Measurements from ENCODE around the gene BLID.

Gene BLID

GRCh38 chr11:122103726-122104125 is 12.3 kb downstream of the BLID start:
- DNase-seq, result no peak

GRCh38 chr11:122103321-122103720 is 12.7 kb downstream of the BLID start:
- no peak for DNase-seq

GRCh38 chr11:122102426-122102825 is 13.6 kb downstream of the BLID start:
- no peak for DNase-seq

- DNase-seq, result no peak
These were observed 14.3 kb downstream of the BLID start for GRCh38 chr11:122101625-122102291.

- DNase-seq, result no peak
These were observed 15.3 kb downstream of the BLID start for GRCh38 chr11:122100756-122101080.

GRCh38 chr11:122100037-122100755 is 15.8 kb downstream of the BLID start:
- no peak for DNase-seq

- no peak for DNase-seq
These were observed 16.5 kb downstream of the BLID start for GRCh38 chr11:122099374-122100036.

- DNase-seq, result no peak
These were observed 17.6 kb downstream of the BLID start for GRCh38 chr11:122098261-122098980.

GRCh38 chr11:122097419-122098001 is 18.5 kb downstream of the BLID start:
- no peak for DNase-seq

- no peak for DNase-seq
These were observed 19.5 kb downstream of the BLID start for GRCh38 chr11:122096272-122097112.

GRCh38 chr11:122095681-122096262 is 20.2 kb downstream of the BLID start:
- DNase-seq, result no peak

- DNase-seq, result no peak
These were observed 21.2 kb downstream of the BLID start for GRCh38 chr11:122094836-122095235.

GRCh38 chr11:122093731-122094275 is 22.2 kb downstream of the BLID start:
- no peak for DNase-seq

GRCh38 chr11:122091835-122092234 is 24.2 kb downstream of the BLID start:
- no peak for DNase-seq

GRCh38 chr11:122089111-122089510 is 26.9 kb downstream of the BLID start:
- DNase-seq, result no peak

GRCh38 chr11:122085712-122086111 is 30.3 kb downstream of the BLID start:
- no peak for DNase-seq

GRCh38 chr11:122085264-122085663 is 30.8 kb downstream of the BLID start:
- no peak for DNase-seq

- no peak for DNase-seq
These were observed 33.8 kb downstream of the BLID start for GRCh38 chr11:122082205-122082604.

- no peak for DNase-seq
These were observed 34.9 kb downstream of the BLID start for GRCh38 chr11:122081073-122081472.

GRCh38 chr11:122077459-122077858 is 38.6 kb downstream of the BLID start:
- DNase-seq, result no peak

- no peak for DNase-seq
These were observed 39.4 kb downstream of the BLID start for GRCh38 chr11:122076512-122077120.

All from bone marrow (tissue), 2 donors.